ENCODE measurements around the gene TXLNG.

DNA sequence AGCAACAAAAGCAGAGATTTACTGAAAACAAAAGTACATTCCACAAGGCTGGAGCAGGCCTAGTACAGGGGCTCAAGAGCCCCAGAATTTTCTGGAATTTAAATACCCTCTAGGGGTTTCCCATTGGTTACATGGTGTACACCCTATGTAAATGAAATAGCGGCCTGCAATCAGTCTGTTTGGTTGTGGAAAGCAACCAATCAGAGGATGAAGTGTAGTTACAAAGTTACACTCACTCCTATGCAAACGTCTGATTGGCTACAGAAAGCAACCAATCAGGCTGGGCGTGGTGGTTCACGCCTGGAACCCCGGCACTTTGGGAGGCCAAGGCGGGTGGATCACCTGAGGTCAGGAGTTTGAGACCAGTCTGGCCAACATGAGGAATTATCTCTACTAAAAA is 13.8 kb upstream of the TXLNG start:
- no peak for TF ChIP-seq CTCF (IDR thresholded peaks at IDR 0.05)
- no peak for TF ChIP-seq POLR2AphosphoS5 (IDR thresholded peaks at IDR 0.05)
- no peak for TF ChIP-seq POLR2A (IDR thresholded peaks at IDR 0.05)
- TF ChIP-seq EP300 (IDR thresholded peaks at IDR 0.05): no peak
